H9 (cell line): ENCODE results near the gene VPS26B. TPM values are rescaled to one million over a fixed set of nuclear protein-coding genes. Genes with fewer than 3 reads are reported as not detected.
"Not testable (repeated sequence)": the region's sequence is repeated elsewhere in the genome, so short reads cannot be mapped to it uniquely, and the experiment has no call there.

Experiments
- DNase-seq: peaks from one replicate; pipeline ENCODE4 v3.0.0-alpha.2; 2017
- H2AFZ ChIP-seq: one replicate; pipeline ENCODE4 v1.6.1; 2013; ENCODE audit warnings: mild to moderate bottlenecking, low read length, control low read depth, moderate library complexity
- H2AK5ac ChIP-seq: 2 replicates; pipeline ENCODE4 v1.6.1; 2013; ENCODE audit warnings: low read length, control low read depth, mixed read lengths; ENCODE audit not compliant: insufficient read length
- H2BK120ac ChIP-seq: one replicate; pipeline ENCODE4 v1.6.1; 2013; ENCODE audit warnings: low read depth, mild to moderate bottlenecking, low read length, control low read depth, inconsistent platforms; ENCODE audit not compliant: poor library complexity, severe bottlenecking
- H2BK12ac ChIP-seq: 2 replicates; pipeline ENCODE4 v1.6.1; 2013; ENCODE audit warnings: low read length, control low read depth, mixed read lengths, low read depth; ENCODE audit not compliant: insufficient read length
- H2BK15ac ChIP-seq: 2 replicates; pipeline ENCODE4 v1.6.1; 2013; ENCODE audit warnings: low read depth, low read length, control low read depth
- H2BK20ac ChIP-seq: one replicate; pipeline ENCODE4 v1.6.1; 2013; ENCODE audit warnings: low read depth, mild to moderate bottlenecking, low read length, control low read depth, inconsistent platforms; ENCODE audit not compliant: poor library complexity, severe bottlenecking
- H2BK5ac ChIP-seq: 2 replicates; pipeline ENCODE4 v1.6.1; 2013; ENCODE audit warnings: low read length, control low read depth, mixed read lengths; ENCODE audit not compliant: insufficient read length
- H3K14ac ChIP-seq: 2 replicates; pipeline ENCODE4 v1.6.1; 2013; ENCODE audit warnings: low read length, control low read depth; ENCODE audit not compliant: insufficient read depth
- H3K18ac ChIP-seq: 2 replicates; pipeline ENCODE4 v1.6.1; 2013; ENCODE audit warnings: low read depth, mild to moderate bottlenecking, mixed read lengths, low read length, control low read depth; ENCODE audit not compliant: insufficient read length
- H3K23ac ChIP-seq: 2 replicates; pipeline ENCODE4 v1.6.1; 2013; ENCODE audit warnings: low read length, control low read depth, mixed read lengths, low read depth; ENCODE audit not compliant: insufficient read length
- H3K23me2 ChIP-seq: 2 replicates; pipeline ENCODE4 v1.6.1; 2013; ENCODE audit warnings: low read depth, mild to moderate bottlenecking, mixed read lengths, low read length, control low read depth; ENCODE audit not compliant: insufficient read length, poor library complexity, severe bottlenecking
- H3K27ac ChIP-seq: 2 replicates; pipeline ENCODE4 v1.5.1; 2013; ENCODE audit warnings: low read length, control low read depth, mixed read lengths, low read depth; ENCODE audit not compliant: insufficient read length
- H3K27me3 ChIP-seq: 2 replicates; pipeline ENCODE4 v1.6.1; 2013; ENCODE audit warnings: low read length, control low read depth, inconsistent platforms; ENCODE audit not compliant: insufficient read depth
- H3K4ac ChIP-seq: 2 replicates; pipeline ENCODE4 v1.6.1; 2013; ENCODE audit warnings: low read depth, mild to moderate bottlenecking, control low read depth, inconsistent platforms, low read length, moderate library complexity
- H3K4me1 ChIP-seq: 2 replicates; pipeline ENCODE4 v1.6.1; 2013; ENCODE audit warnings: low read length, control low read depth, inconsistent platforms; ENCODE audit not compliant: insufficient read depth
- H3K4me2 ChIP-seq: 2 replicates; pipeline ENCODE4 v1.6.1; 2013; ENCODE audit warnings: low read length, control low read depth, mixed read lengths; ENCODE audit not compliant: insufficient read length, insufficient read depth
- H3K56ac ChIP-seq: 2 replicates; pipeline ENCODE4 v1.6.1; 2013; ENCODE audit warnings: low read depth, mild to moderate bottlenecking, mixed read lengths, low read length, control low read depth; ENCODE audit not compliant: insufficient read length
- H3K79me1 ChIP-seq: 2 replicates; pipeline ENCODE4 v1.6.1; 2013; ENCODE audit warnings: low read depth, mild to moderate bottlenecking, moderate library complexity, low read length, control low read depth, inconsistent platforms; ENCODE audit not compliant: insufficient read depth, poor library complexity, severe bottlenecking
- H3K79me2 ChIP-seq: 2 replicates; pipeline ENCODE4 v1.6.1; 2013; ENCODE audit warnings: low read length, control low read depth, inconsistent platforms; ENCODE audit not compliant: insufficient read depth
- H3K9ac ChIP-seq: 2 replicates; pipeline ENCODE4 v1.6.1; 2013; ENCODE audit warnings: low read length, control low read depth, mixed read lengths; ENCODE audit not compliant: insufficient read length; ENCODE audit errors: extremely low read depth
- H3K9me3 ChIP-seq: one replicate; pipeline ENCODE4 v1.6.1; 2013; ENCODE audit warnings: low read depth, low read length, inconsistent platforms; ENCODE audit not compliant: control insufficient read depth
- H3T11ph ChIP-seq: one replicate; pipeline ENCODE4 v1.6.1; 2013; ENCODE audit warnings: mild to moderate bottlenecking, low read length, control low read depth, inconsistent platforms
- H4K20me1 ChIP-seq: one replicate; pipeline ENCODE4 v1.6.1; 2013; ENCODE audit not compliant: control insufficient read depth, insufficient read length, insufficient read depth
- H4K5ac ChIP-seq: 2 replicates; pipeline ENCODE4 v1.6.1; 2013; ENCODE audit warnings: low read depth, mild to moderate bottlenecking, mixed read lengths, low read length, control low read depth; ENCODE audit not compliant: insufficient read length
- H4K8ac ChIP-seq: replicated peaks from 2 replicates; pipeline ENCODE4 v1.6.1; 2013; ENCODE audit warnings: low read length, control low read depth, mixed read lengths, low read depth; ENCODE audit not compliant: insufficient read length
- H4K91ac ChIP-seq: 2 replicates; pipeline ENCODE4 v1.6.1; 2013; ENCODE audit warnings: low read depth, mild to moderate bottlenecking, moderate library complexity, mixed read lengths, low read length, control low read depth; ENCODE audit not compliant: insufficient read length
- H3K27ac Mint-ChIP-seq, 3 experiments: 2 replicates in 2 of 3; 3 replicates in 1 of 3; pipeline ENCODE4 v1.8.0; 2020 to 2021; ENCODE audit warnings: mixed read lengths in 3 of 3, mild to moderate bottlenecking in 1 of 3, moderate library complexity in 1 of 3
- H3K27me3 Mint-ChIP-seq: 2 replicates; pipeline ENCODE4 v1.8.0; 2021; ENCODE audit warnings: low read depth, mild to moderate bottlenecking, moderate library complexity, mixed read lengths
- H3K36me3 Mint-ChIP-seq, 3 experiments: 2 replicates in 2 of 3; 3 replicates in 1 of 3; pipeline ENCODE4 v1.8.0; 2020 to 2021; ENCODE audit warnings: low read depth in 3 of 3, mixed read lengths in 3 of 3; ENCODE audit not compliant: insufficient read depth in 1 of 3
- H3K4me1 Mint-ChIP-seq, 2 experiments: 2 replicates each; pipeline ENCODE4 v1.8.0; 2020; ENCODE audit warnings: mixed read lengths in 2 of 2
- H3K4me3 Mint-ChIP-seq, 2 experiments: 2 replicates in 1 of 2; 3 replicates in 1 of 2; pipeline ENCODE4 v1.8.0; 2020 to 2021; ENCODE audit warnings: mild to moderate bottlenecking in 2 of 2, mixed read lengths in 2 of 2, moderate library complexity in 1 of 2
- H3K9me3 Mint-ChIP-seq, 2 experiments: 2 replicates in 1 of 2; 3 replicates in 1 of 2; pipeline ENCODE4 v1.8.0; 2020; ENCODE audit warnings: mild to moderate bottlenecking in 2 of 2, mixed read lengths in 2 of 2, moderate library complexity in 1 of 2
- CTCF ChIP-seq: fragments of 200-600 bp; sonication (generic); conservative IDR thresholded peaks from 3 replicates; pipeline ENCODE4 v1.8.0; 2021; ENCODE audit warnings: antibody characterized with exemption, mild to moderate bottlenecking
- WGBS: extraction: QIAGEN DNeasy Blood & Tissue Kit; methylation state at CpG from one replicate; pipeline ENCODE4 v1.1.7; 2013; ENCODE audit warnings: missing lambda C conversion rate, low lambda C conversion rate, mixed read lengths; ENCODE audit not compliant: insufficient read length; ENCODE audit errors: extremely low coverage; 5-methylcytosine and 5-hydroxymethylcytosine counted together
- total RNA-seq: library from RNA; stranded (reverse); gene quantifications from 2 replicates; pipeline ENCODE4 v1.2.1, GENCODE V29; 2021

Gene VPS26B
- total RNA-seq, 1 experiment from 2014 or later, result 27.5 TPM

GRCh38 chr11:134181707-134182106 is 42.8 kb upstream of the VPS26B start:
- no peak overlapping the region for H3K4me3 Mint-ChIP-seq
- no peak overlapping the region for H3T11ph ChIP-seq
- H3K4me1 Mint-ChIP-seq, result no peaks in the 10 kb centered on the region
- H3K18ac ChIP-seq, result no peak overlapping the region
- no peak overlapping the region for H3K56ac ChIP-seq
- no peaks in the 10 kb centered on the region for H3K79me2 ChIP-seq
- no peak overlapping the region for H3K27ac Mint-ChIP-seq
- H3K9me3 Mint-ChIP-seq, result no peaks in the 10 kb centered on the region; a peak in 1 of 5 replicates
- no peaks in the 10 kb centered on the region for H3K79me1 ChIP-seq
- H3K4ac ChIP-seq, result no peak overlapping the region
- no peaks in the 10 kb centered on the region for H3K27me3 ChIP-seq
- no peak overlapping the region for H2AFZ ChIP-seq
- no peak overlapping the region for H4K8ac ChIP-seq
- H3K27ac ChIP-seq, result no peak overlapping the region
- no peak overlapping the region for H3K14ac ChIP-seq
- no peak overlapping the region for H4K5ac ChIP-seq
- no peak overlapping the region for H2BK12ac ChIP-seq
- H3K4me1 ChIP-seq, result no peaks in the 10 kb centered on the region
- no peaks in the 10 kb centered on the region for H4K20me1 ChIP-seq
- no peaks in the 10 kb centered on the region for H3K23me2 ChIP-seq
- H2BK20ac ChIP-seq, result no peak overlapping the region
- no peak for DNase-seq
- H2AK5ac ChIP-seq, result no peak overlapping the region
- H2BK5ac ChIP-seq, result no peak overlapping the region
- H2BK120ac ChIP-seq, result no peak overlapping the region
- no peak overlapping the region for H3K23ac ChIP-seq
- no peaks in the 10 kb centered on the region for H3K9me3 ChIP-seq
- no peak overlapping the region for H3K4me2 ChIP-seq
- no peak overlapping the region for H2BK15ac ChIP-seq
- H3K36me3 Mint-ChIP-seq, result peaks cover 46 to 74% (median 53%) of the 10 kb centered on the region in 3 experiments
- WGBS, result no CpG with 5 or more reads among the region's 4 CpGs
- H4K91ac ChIP-seq, result no peak overlapping the region
- H3K27me3 Mint-ChIP-seq, result no peaks in the 10 kb centered on the region
- H3K9ac ChIP-seq, result no peak overlapping the region
- TF ChIP-seq CTCF, result no peak

- not testable (repeated sequence) for H3K79me2 ChIP-seq, H3K27me3 Mint-ChIP-seq, H2AFZ ChIP-seq, H2BK15ac ChIP-seq, H3K23ac ChIP-seq, H3K27ac ChIP-seq, H4K91ac ChIP-seq, H4K5ac ChIP-seq, H3T11ph ChIP-seq, H3K9ac ChIP-seq, H3K23me2 ChIP-seq, H3K9me3 Mint-ChIP-seq, H4K8ac ChIP-seq, H3K9me3 ChIP-seq, H3K4ac ChIP-seq, H3K4me2 ChIP-seq, H3K14ac ChIP-seq, H2BK5ac ChIP-seq, H3K4me1 Mint-ChIP-seq, H2BK20ac ChIP-seq, H3K27me3 ChIP-seq, H4K20me1 ChIP-seq, H3K79me1 ChIP-seq, H3K27ac Mint-ChIP-seq, H2BK12ac ChIP-seq, DNase-seq, H2AK5ac ChIP-seq, H2BK120ac ChIP-seq, H3K4me1 ChIP-seq, H3K4me3 Mint-ChIP-seq, H3K56ac ChIP-seq, H3K18ac ChIP-seq
- peaks cover 61 to 88% (median 76%) of the 10 kb centered on the region in 3 experiments for H3K36me3 Mint-ChIP-seq
- WGBS, result no CpG with 5 or more reads among the region's 8 CpGs
Measured at GRCh38 chr11:134188092-134188491, 36.4 kb upstream of the VPS26B start.
